Thyroid gland (tissue), 4 donors: Measurements from ENCODE around the gene SHISA8. TPM values are rescaled to one million over a fixed set of nuclear protein-coding genes. Genes with fewer than 3 reads are reported as not detected.

Experiments
- DNase-seq, 2 donors: peaks; one replicate each; pipeline ENCODE4 v3.0.0-alpha.2; 2019
- H3K27ac ChIP-seq, 3 donors: fragments of 200-600 bp; sonication (generic); 1 replicate in 2 of 3; 2 replicates in 1 of 3; pipeline ENCODE4 v1.5.1; 2016 to 2019; ENCODE audit warnings: mild to moderate bottlenecking in 1 of 3, moderate library complexity in 1 of 3
- H3K27me3 ChIP-seq: fragments of 200-600 bp; sonication (generic); one replicate; pipeline ENCODE4 v1.5.1; 2019
- H3K36me3 ChIP-seq, 2 donors: fragments of 200-600 bp; sonication (generic); one replicate each; pipeline ENCODE4 v1.5.1; 2016 to 2019
- H3K4me1 ChIP-seq, 2 donors: fragments of 200-600 bp; sonication (generic); one replicate each; pipeline ENCODE4 v1.5.1; 2017 to 2019
- H3K4me3 ChIP-seq, 3 donors: fragments of 200-600 bp; sonication (generic); replicated peaks in 1 of 3; 1 replicate in 2 of 3; 2 replicates in 1 of 3; pipeline ENCODE4 v1.5.1; 2016; ENCODE audit warnings: mild to moderate bottlenecking in 1 of 3
- H3K9me3 ChIP-seq: fragments of 200-600 bp; sonication (generic); one replicate; pipeline ENCODE4 v1.5.1; 2017
- CTCF ChIP-seq, 6 experiments: fragments of 200-600 bp in 3 of 6; fragments of 450-650 bp in 3 of 6; sonication (generic) in 3 of 6; IDR thresholded peaks; one replicate each; pipeline ENCODE4 v1.5.1; 2016 to 2019; ENCODE audit warnings: antibody characterized with exemption in 6 of 6, mild to moderate bottlenecking in 2 of 6, inconsistent platforms in 1 of 6, moderate library complexity in 1 of 6
- POLR2A ChIP-seq, 2 donors: fragments of 450-650 bp; IDR thresholded peaks; one replicate each; pipeline ENCODE4 v1.6.1; 2017; ENCODE audit warnings: antibody characterized with exemption in 2 of 2, mild to moderate bottlenecking in 2 of 2, moderate library complexity in 1 of 2
- WGBS, 2 donors: methylation state at CpG; one replicate each; pipeline ENCODE4 v1.1.5; 2017; 5-methylcytosine and 5-hydroxymethylcytosine counted together
- intact Hi-C: fragments of 100-400 bp; cut with DNase I; formaldehyde crosslinking; loops from one replicate; pipeline ENCODE4 v1.15.1; 2023
- total RNA-seq, 4 donors: library from RNA; depleted of rRNA; stranded (reverse); fragments of >200 nt; gene quantifications; one replicate each; pipeline ENCODE4 v1.2.3, GENCODE V29; 2016

Gene SHISA8
- total RNA-seq, 4 donors from 2014 or later, result not detected

- Histone ChIP-seq H3K27me3 (no peaks in the 10 kb centered on the region), H3K4me3 (no peak overlapping the region), H3K4me1 (no peaks in the 10 kb centered on the region), H3K36me3 (peaks cover 49 to 53% of the 10 kb centered on the region in 2 donors), H3K27ac (no peak overlapping the region), H3K9me3 (no peaks in the 10 kb centered on the region)
- WGBS, 2 donors, result 90 to 91% methylated on average over 7 of the region's 7 CpGs
- intact Hi-C loops, result no loop called here
- no peak for DNase-seq
- no peak for TF ChIP-seq POLR2A (IDR thresholded peaks at IDR 0.05)
- no peak for TF ChIP-seq CTCF (IDR thresholded peaks at IDR 0.05)
Observed at GRCh38 chr22:41893591-41894375, 21.1 kb downstream of the SHISA8 start.

GRCh38 chr22:41892721-41893120, 22.2 kb downstream of the SHISA8 start:
- Histone ChIP-seq H3K9me3 (no peaks in the 10 kb centered on the region), H3K36me3 (peaks cover 49 to 54% of the 10 kb centered on the region in 2 donors), H3K4me3 (no peak overlapping the region), H3K27me3 (no peaks in the 10 kb centered on the region), H3K4me1 (no peaks in the 10 kb centered on the region), H3K27ac (no peak overlapping the region)
- no peak for DNase-seq
- WGBS, 2 donors, result 88 to 91% methylated on average over 4 of the region's 4 CpGs
- no peak for TF ChIP-seq POLR2A (IDR thresholded peaks at IDR 0.05)
- no peak for TF ChIP-seq CTCF (IDR thresholded peaks at IDR 0.05)
- intact Hi-C loops, result no loop called here

GRCh38 chr22:41891407-41891806, 23.5 kb downstream of the SHISA8 start:
- Histone ChIP-seq H3K4me1 (no peaks in the 10 kb centered on the region), H3K27me3 (no peaks in the 10 kb centered on the region), H3K9me3 (no peaks in the 10 kb centered on the region), H3K36me3 (peaks cover 47 to 53% of the 10 kb centered on the region in 2 donors), H3K4me3 (no peak overlapping the region), H3K27ac (no peak overlapping the region)
- intact Hi-C loops, result no loop called here
- no peak for DNase-seq
- 95 to 96% methylated on average over 8 to 9 of the region's 9 CpGs for WGBS, 2 donors
- TF ChIP-seq CTCF (IDR thresholded peaks at IDR 0.05) (no peak), POLR2A (IDR thresholded peaks at IDR 0.05) (no peak)

GRCh38 chr22:41888627-41889200, 26.2 kb downstream of the SHISA8 start:
- WGBS, 2 donors, result 87 to 92% methylated on average over 4 of the region's 4 CpGs
- TF ChIP-seq POLR2A (IDR thresholded peaks at IDR 0.05) (no peak), CTCF (IDR thresholded peaks at IDR 0.05) (no peak)
- intact Hi-C loops, result no loop called here
- H3K9me3 ChIP-seq, result no peaks in the 10 kb centered on the region
- no peak overlapping the region for H3K27ac ChIP-seq
- H3K4me3 ChIP-seq, result no peak overlapping the region
- H3K4me1 ChIP-seq, result no peaks in the 10 kb centered on the region
- no peaks in the 10 kb centered on the region for H3K27me3 ChIP-seq
- DNase-seq, result no peak
- peaks cover 45 to 60% of the 10 kb centered on the region in 2 donors for H3K36me3 ChIP-seq

- intact Hi-C loops, result no loop called here
- no peaks in the 10 kb centered on the region for H3K27me3 ChIP-seq
- H3K9me3 ChIP-seq, result no peaks in the 10 kb centered on the region
- no peak overlapping the region for H3K27ac ChIP-seq
- no peak for DNase-seq
- H3K4me3 ChIP-seq, result no peak overlapping the region
- WGBS, 2 donors, result 94 to 97% methylated on average over 6 of the region's 6 CpGs
- H3K4me1 ChIP-seq, result no peaks in the 10 kb centered on the region
- TF ChIP-seq CTCF (IDR thresholded peaks at IDR 0.05), result no peak
- no peak for TF ChIP-seq POLR2A (IDR thresholded peaks at IDR 0.05)
- H3K36me3 ChIP-seq, result peaks cover 53 to 68% of the 10 kb centered on the region in 2 donors
Observed at GRCh38 chr22:41885516-41885915, 29.4 kb downstream of the SHISA8 start.
